NCI-H748 (cell line): ENCODE measurements around the gene IL18RAP.

Experiments used
- DNase-seq: peaks from one replicate; lab custom pipeline; 2025; ENCODE audit not compliant: unreplicated experiment; lab: John Stamatoyannopoulos, UW

Gene IL18RAP

DNA sequence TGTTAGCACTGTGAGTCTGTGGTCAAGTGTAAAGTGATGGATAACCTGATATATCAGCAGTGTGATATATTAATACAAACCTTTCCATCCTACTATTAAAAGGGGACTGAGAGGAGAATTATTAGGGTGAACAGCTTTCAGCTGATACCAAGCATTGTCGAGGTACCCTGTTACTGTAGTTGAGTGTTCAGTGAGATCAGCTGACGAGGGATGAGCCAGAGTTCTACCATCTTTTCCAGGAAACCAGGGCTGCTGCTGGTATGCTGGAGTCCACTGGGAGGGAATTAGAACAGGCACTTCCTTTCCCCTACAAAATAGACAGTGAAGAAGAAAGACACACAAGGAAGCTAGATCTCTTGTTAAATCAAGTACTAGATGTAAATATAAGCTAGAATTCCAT lies 408 bp downstream of the IL18RAP start:
- no peak for DNase-seq

DNA sequence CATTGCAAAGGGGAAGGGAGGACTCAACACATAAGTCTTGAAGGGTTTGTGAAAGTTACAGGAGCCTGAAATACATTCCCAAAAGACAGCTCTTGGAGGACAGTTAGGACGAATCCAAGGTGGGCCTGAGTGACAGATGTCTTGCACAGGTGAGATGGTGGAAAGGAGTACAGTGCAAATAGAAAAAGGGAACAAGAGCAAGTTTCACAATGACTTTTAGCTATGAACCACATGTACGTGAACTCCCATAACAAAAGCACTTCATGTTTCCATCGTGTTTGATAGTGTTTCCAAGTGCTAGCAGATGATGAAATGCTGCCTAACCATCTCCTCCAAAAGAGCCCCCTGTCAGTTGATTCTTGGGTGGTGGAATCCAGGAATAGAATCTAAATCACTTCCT lies 1.8 kb downstream of the IL18RAP start:
- DNase-seq = no peak

DNA sequence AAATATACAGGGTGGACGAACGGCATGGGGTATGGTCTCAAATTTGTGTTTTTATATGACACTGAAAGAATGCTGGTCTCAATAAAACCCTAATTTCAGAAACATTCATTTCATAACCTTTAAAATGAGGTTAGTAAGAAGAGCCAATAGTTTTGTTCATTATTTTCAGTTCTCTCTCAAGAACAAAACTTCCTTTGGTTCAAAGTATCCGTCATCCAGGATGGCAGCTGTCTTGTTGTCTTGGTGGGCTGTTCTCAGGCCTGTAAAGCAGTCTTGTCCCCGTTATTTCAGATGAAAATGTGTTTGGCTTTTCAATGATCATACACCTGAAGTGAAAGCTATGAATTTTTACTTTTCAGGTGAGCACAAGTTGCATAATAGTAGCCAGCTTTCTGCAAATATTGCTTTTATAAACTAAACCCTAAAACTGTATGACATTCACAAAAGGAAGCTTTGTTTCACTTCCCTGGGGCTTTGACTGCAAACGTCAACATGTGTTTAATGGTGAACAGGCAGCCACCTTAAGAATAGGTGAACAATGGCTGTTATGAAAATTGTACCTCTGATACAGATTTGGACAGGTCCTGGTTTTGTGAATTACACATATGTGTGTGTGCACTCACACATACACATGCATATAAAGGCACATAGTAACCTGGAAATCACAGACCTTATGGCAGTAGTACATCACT lies 2.6 kb downstream of the IL18RAP start:
- DNase-seq = no peak

DNA sequence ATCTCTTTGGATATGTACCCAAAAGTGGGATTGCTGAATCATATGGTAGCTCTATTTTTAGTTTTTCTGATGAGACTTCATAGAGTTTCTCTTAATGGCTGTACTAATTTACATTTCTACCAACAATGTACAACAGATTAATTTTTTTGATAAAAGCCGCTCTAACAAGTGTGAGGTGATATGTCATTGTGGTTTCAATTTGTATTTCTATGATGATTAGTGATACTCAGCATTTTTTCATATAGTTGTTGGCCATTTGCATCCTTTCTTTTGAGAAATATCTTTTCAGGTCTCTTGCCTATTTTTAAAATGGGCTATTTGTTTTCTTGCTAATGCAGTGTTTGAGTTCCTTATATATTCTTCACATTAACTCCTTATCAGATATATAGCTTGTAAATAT lies 4.3 kb downstream of the IL18RAP start:
- DNase-seq = no peak

DNA sequence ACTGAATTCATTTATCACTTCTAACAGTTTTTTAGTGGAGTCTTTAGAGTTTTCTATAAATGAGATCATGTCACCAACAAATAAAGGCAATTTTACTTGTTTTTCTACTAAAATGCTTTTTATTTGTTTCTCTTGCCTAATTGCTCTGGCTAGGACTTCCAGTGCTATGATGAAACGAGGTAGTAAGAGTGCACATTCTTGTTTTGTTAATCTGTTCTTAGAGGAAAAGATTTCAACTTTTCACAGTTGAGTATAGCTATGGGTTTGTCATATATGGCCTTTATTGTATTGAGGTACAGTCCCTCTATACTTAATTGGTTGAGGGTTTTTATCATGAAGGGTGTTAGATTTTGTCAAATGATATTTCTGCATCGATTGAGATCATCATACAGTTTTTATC lies 5.6 kb downstream of the IL18RAP start:
- no peak for DNase-seq

DNA sequence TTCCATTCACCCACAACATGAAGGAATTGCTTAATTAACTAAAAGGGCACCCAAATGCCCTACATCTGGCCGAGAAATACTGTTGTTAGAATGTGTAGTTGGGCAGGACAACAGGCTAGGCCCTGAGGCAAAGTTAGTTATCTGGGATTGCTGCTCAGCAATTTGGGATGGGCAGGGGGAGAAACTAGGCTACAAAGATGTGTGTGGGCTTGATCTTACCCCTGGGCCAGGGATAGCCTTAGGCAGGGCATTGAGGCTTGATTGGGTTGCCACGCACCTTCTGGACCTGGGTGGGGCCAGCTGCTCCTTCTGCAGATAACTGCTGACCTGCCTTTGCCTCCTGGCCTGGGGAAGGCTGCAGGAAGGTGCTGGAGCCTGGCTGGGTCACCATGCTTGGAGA lies 9.4 kb downstream of the IL18RAP start:
- DNase-seq = no peak

DNA sequence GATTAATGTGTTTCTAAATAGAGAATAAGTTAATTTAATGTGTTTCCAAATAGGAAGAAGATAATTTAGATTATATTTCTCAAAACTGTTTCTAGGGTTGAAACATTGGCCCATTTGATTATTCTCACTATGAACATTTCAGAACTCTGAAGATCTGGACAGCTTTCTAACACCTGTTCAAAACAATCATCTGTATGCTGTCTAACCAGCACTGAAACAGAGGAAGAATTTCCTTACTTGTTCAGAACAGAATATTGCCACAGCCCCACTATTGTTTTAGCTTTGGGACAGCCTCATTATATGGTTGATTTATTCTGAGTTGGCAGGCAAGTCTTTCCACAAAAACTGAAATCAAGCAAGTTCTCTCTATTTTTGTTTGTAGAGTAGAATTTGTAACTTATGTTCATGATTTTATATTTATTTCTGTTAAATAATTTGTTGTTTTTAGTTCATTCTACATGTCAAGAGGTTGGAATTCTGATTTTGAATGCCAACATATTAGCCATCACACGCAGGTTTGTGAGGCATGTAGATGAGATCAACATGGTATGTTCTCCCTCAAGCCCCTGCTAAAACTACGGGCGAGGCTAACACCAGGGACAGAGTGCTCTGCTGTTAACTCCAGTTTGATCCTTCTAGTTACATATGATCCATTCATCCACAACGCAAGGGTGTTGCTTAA lies 11.2 kb downstream of the IL18RAP start:
- no peak for DNase-seq

DNA sequence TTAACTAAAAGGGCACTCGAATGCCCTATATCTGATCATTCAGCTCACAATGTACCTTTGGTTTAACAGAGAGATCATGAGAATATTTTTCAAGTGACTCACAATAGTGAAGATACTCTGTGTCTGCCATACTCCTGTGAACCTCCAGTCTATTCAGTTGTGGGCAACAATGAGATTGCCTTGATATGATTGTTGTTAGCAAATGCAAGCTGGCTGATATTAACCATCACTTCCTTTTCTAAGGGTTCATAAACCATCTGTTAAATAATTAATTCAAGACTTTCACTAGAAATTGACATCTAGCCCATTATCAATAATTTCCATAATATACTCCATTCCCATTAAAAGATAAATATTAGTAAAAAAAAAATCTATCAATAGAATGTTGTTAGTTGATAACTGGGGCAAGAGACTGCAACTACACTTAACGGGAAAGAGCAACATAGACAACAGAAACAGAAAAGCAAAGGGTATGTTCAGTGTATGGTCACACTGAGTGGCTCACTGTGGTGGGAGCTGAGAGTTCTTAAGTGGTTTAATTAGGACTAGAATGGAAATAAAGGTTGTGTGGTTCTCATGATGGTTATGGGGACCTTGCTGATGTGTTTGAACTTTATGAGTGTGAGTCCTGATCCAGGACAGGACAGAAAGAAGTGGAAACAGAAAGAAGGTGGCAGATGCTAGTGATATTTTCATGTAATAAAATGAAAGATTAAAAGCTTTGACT lies 11.9 kb downstream of the IL18RAP start:
- no peak for DNase-seq

DNA sequence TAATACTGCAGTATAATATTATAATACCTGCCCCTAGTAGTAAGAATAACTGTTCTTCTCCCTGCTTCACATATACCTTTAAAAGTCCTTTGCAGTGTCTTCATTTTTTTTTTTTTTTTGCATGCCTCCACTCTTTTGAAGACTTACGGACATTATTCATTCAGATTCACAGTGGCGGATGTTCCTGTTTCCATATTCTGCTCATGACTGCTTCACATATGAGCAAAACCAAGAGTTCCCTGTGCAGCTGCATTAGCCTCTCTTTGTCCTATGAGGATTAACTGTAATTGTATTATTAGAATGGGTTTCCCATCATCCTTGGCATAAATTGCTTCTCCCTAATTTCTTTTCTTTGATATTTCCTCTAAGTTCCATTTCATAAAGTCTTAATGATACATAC lies 12.8 kb downstream of the IL18RAP start:
- DNase-seq = no peak

DNA sequence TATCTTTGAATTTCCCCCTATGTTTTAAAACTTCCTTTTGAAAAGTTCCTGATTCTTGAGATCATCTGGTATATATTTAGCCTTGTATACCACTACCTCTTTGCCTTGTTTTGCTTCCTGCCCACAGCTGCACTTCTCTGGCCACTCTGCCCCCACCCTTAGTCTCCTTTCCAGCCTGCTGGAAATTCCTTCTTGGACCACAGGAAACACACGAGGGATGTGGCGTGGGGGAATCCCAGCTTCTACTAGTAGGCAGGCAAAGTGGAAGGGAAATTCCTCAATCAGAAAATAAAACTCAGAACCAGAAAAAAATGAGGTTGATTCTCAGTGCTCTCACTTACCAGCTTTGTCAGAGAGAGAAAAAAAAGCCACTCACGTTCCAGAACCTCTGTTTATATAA lies 13.4 kb downstream of the IL18RAP start:
- no peak for DNase-seq

DNA sequence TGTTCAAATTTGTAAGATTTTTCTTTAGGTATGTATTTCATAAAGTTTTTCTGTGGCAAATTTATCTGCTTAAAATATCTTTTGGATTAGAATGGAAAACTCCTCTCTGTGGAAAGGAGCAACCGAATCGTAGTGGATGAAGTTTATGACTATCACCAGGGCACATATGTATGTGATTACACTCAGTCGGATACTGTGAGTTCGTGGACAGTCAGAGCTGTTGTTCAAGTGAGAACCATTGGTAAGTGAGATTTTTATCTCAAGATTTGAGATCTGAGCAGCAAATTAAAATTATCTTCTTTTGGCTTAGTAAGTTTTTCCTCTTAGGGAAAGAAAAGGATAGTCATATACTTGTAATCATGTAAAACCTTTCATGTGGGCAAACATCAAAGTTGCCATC lies 14.2 kb downstream of the IL18RAP start:
- no peak for DNase-seq

DNA sequence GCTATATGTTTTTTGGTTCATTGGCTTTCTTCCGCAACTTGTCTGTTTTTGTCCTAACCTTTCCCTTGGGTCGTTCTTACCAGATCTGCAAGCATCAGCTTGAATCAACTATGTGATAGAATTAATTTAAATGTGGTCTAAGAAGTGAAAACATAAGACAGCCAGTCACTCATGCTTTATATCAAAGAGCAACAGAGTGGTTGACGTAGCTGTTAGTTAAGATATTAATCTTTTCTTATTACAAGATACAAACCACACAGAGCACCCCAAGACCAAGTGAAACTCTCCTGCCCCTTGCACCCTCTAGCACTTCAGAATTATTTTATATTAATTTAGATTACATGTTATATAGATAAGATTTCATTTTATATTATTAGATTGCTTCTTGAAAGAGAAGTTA lies 15.2 kb downstream of the IL18RAP start:
- no peak for DNase-seq

DNA sequence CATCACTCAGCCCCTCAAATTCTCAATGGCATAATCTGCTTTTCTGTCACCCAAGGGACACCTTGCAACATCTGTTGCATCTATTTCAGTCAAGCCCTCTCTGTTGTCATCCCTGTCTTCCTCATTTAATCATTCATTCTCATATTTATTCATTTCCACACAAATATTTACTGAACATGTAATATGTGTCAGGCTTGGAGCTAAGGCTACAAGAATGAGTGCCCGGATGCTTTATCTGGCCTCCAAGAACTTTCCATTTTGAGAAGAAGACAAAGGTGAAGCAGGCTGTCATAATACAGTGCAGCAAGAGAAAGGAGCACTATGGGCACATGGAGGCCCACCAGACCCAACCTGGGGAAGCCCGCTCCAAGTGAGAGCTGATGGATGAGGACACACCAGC lies 15.6 kb downstream of the IL18RAP start:
- no peak for DNase-seq

DNA sequence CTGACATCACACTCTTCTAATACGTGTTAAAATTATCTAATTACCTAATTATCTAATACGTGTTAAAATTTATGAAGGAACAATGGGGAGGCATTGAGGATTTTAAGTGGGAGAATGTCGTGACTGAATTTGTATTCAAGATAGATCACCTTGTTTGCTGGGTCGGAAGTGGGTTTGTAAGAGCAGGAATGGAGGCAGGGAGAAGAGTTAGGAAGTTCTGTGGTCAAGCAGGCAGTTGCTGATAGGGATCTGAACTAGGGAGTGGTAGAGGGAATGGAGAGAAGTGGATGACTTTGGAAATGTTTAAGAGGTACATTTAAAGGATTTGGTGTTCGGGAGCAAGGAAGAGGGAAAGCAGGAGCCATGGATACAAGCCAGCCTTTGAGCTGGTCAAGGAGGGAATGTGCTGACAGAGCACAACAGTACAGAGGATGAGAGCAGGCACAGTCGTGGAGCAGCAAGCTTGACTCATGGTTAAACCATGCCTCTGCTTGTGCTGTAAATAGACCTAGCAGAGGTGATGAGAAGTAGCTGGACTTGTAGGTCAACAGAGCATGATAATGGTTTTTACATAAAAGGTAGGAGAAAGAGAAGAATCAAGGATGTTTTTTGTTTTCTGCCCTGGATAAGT lies 16.2 kb downstream of the IL18RAP start:
- DNase-seq = no peak

DNA sequence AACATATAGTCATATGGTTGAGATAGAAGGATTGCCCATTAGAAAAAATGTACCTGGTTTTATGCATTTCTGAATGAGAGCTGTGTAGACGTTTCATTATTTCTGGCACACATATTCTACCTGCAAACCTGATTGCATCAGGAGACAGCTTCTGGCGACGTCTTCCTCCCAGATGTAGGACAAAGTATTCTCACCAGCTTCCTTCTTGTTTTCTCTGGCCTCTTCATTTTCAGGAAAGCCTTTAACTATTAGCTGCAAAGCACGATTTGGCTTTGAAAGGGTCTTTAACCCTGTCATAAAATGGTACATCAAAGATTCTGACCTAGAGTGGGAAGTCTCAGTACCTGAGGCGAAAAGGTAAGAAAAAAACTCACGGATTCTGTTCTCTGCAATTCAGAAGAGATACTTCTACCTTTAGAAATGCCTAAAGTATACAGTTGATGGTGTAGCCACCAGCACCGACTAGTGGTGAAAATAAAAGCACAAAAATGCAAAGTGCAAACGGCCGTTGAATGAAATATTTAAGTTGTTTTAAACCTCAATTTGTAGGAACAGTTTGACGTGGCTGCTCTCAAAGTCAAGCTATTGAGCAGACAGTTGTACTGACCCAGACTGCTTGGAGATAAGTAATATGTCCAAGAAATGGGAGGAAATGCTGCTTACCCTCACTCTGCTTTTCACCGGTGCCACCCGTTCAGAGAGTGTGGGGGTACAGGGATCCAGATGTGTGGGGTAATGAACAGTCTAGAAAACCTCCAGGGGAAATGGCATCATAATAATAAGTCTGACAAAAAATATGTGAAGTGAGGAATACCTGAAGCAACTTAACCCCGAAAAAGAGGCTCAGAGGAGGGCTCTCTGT lies 20.2 kb downstream of the IL18RAP start:
- DNase-seq = peak; percentile 28

DNA sequence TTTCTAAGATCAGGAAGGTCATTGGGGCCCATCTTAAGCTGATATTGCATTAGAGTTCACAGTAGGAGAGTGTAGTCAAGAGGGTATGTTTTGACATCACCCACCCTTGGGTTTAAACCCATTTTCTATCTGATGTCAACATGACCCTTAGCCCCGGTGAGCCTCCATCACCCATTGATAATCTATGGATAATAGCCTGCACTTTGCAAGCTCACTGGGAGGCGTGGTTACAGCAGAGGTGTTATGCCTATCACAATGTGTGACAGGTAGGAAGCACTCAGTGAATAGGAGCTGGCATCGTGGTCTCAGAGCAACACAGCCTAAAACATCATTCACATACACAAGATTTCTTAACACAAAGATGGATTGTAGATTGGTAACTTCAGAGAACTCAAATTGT lies 21.3 kb downstream of the IL18RAP start:
- DNase-seq = no peak

DNA sequence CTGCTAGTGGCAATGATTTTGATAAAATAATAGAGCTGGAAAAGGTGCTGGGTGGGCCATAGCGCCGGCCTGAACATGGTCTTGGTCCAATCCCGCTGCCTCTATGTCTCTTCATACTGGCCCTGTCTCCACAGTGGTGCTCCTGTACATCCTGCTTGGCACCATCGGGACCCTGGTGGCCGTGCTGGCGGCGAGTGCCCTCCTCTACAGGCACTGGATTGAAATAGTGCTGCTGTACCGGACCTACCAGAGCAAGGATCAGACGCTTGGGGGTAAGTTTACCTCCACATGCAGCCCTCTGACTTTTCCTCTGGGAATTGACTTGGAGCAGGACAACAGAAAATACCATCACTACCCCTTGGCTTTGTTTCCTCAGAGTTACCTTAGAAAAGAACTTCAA lies 24.0 kb downstream of the IL18RAP start:
- no peak for DNase-seq

DNA sequence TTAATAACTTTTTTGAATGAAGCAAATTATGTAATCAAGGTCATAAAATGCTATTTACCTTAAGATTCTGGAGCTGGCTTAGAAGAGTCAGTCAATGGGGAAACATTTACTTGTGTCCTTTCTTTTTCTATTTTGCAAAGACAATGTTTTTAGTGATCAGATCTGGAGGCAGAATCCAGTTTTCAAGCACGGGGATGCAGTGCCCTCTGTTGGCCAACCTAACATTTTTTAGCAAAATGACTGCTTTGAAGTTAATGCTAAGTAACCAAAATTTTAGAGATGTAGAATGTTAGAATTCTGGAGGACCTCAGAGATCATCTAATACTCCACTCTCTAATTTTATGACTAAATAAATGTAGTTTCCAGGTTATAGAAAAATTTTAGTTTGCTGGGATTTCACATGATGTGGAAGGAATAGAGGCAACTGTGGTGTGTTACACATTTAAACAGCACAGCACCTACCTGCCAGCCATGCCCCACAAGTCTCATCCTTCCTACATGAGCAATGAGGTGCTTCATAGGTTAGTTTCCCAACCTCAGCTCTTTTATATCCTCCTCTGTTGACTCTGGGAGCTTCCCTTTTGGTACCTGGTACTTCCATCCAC lies 26.5 kb downstream of the IL18RAP start:
- peak; percentile 24 for DNase-seq

DNA sequence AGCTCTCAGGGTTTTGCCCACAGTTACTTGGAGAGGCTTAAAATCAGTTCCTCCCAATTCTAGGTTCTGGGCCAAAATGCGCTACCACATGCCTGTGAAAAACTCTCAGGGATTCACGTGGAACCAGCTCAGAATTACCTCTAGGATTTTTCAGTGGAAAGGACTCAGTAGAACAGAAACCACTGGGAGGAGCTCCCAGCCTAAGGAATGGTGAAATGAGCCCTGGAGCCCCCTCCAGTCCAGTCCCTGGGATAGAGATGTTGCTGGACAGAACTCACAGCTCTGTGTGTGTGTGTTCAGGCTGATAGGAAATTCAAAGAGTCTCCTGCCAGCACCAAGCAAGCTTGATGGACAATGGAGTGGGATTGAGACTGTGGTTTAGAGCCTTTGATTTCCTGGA lies 29.0 kb downstream of the IL18RAP start:
- DNase-seq = no peak

DNA sequence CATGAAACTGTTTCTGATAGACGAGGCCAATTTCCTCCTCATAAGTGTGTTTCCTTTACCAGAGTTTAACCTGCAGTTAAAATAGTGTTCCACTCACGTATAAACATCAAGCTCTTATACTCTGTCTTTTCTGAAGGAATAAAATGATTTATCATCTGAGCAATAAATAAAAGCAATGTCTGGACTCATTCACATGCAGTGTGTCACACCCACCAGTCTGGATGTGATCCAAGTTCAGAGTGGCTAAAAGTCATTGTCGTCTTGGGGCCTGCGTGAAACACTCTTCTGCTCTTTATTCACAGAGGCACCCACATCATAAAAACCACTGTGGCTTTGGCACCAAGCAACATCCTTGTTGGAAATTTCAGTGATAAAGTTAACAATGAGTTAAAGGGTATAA lies 30.5 kb downstream of the IL18RAP start:
- DNase-seq = peak; percentile 74
